ENCODE results near the gene BPNT1.
"Not testable (repeated sequence)": the region's sequence is repeated elsewhere in the genome, so short reads cannot be mapped to it uniquely, and the experiment has no call there.

BPNT1 gene

GRCh38 chr1:220076861-220077762 is 12.5 kb downstream of the BPNT1 start:
- no peak for DNase-seq

GRCh38 chr1:220067269-220068204 is 22.1 kb downstream of the BPNT1 start:
- DNase-seq = no peak

DNA sequence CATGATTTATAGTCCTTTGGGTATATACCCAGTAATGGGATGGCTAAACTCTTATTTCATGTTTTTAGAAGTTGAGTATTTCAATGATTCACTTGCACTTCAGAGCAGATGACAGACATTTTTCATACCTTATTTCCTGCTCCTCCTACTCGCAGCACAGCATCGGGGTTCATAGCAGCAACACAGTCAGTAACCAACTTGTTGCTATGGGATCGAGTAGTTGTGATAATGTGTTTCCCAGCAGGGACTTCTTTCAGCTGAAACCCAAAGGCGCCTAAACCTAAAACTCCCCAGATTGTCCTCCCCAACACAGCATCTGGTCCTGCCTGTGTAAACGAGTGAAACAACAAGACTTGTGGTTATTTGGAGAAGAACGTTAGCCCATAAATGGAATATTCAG is 27.0 kb downstream of the BPNT1 start:
- DNase-seq = no peak

- no peak for DNase-seq
These were observed 28.7 kb downstream of the BPNT1 start for GRCh38 chr1:220060876-220061275.

- DNase-seq = no peak
These were observed 33.2 kb downstream of the BPNT1 start for GRCh38 chr1:220056374-220056773.

DNA sequence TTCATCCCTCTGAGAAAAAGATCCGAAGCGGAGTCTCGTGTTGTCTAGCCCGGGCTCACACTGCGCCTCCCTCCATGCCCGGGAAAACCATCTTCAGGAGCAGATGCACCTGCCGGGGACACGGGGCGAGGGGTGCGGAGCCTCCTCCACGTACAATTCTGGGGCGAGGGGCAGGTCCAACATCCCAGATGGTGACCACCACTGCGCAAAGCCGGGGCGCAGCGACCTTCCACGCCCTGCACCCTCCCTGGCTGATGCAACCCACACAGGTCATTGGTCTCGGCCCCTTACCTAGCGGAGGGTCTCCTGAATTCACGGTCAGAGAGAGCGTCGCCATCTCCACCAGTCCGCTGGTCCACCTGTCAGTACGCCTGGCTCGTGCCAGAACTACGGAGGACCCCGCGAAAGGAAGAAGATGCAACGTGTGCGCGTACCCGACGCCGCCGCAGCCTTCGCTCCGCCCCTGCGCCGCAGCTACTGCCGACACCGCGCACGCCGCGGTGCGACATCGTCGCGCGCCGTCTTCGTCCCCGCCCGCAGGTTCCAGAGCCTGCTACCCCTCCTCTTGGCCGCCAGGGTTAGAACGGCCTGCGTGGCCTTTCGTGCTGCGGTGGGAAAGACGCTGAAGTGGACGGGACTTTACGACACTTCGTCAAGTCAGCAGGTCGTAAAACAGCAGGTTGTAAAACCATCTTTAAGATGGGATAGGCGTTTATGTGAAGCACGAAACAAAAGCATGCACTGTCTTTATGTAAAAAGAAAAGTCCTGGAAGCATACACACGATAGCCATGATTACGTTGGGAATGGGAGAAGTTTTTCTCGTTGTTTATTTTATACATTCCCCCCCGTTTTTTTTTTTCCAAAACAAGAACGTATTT is 43.3 kb downstream of the BPNT1 start, which contains the start of gene EPRS1:
TSS of gene EPRS1 (minus strand) at position 454 of the 879 bp plus-strand sequence. CDS start at position 337, 117 bp downstream.
- peak; percentile 89 to 95 for DNase-seq

- no peak for DNase-seq
These were observed 44.1 kb downstream of the BPNT1 start for GRCh38 chr1:220045356-220046051.

DNA sequence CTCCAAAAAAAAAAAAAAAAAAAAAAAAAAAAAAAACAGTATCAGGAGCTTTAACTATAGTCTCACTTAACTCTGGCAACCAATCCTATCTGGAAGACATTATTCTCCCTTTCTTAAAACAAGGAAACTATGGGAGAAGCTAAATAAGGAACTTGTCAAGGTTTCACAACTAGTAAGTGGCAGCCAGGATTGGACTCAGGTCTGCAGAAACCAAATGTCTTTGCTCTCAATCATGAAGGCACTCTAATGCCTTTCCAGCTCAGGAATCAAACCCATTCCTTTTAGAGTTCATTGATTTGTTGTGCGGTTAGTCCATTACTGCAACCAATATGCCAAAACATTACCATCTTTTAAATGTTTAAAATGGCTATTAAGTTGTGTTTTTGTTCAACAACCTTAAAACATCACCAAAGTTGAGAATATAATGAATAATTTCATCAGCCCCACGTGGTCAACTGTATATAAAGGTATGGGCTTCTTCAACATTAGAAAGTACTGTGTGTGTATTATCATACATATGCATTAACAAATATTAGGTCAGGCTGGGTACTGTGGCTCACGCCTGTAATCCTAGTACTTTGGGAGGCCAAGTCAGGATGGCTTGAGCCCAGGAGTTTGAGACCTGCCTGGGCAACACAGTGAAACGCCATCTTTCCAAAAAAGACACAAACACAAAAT is 44.8 kb downstream of the BPNT1 start:
- no peak for DNase-seq

DNA sequence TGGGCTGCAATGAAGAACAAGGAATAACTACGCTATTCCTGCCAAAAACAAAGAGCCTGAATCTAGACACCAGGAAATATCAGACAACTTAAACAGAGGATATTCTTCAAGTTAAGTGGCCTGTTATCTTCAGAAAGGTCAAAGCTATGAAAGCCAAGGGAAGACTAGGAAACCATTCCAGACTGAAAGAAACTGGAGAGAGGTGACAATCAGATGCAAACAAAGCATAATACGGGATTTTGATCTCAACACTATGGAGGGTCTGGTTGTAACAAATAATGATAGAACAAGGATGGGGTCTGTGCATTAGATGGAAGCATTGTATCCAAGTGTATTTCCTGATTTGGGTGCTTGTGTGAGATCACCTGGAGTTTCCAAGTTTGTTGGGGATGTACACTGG is 45.9 kb downstream of the BPNT1 start:
- no peak for DNase-seq

- no peak for DNase-seq
These were observed 49.5 kb downstream of the BPNT1 start for GRCh38 chr1:220040028-220040596.

- no peak for DNase-seq
These were observed 50.9 kb downstream of the BPNT1 start for GRCh38 chr1:220038640-220039039.

DNA sequence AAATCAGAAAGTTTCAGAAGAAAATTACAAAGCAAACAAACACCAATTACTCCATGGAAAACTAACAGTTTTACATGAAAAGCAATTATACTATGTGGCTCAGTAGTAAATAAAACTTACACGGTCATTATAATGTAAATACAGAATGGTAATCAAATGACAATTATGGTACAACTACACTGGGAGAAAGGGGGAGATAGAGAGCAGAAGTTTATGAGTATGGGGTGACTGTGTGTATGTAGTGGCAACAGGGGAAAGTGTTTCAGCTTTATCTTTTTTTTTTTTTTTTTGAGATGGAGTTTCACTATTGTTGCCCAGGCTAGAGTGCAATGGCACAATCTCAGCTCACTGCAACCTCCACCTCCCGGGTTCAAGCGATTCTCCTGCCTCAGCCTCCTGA is 51.8 kb downstream of the BPNT1 start:
- not testable (repeated sequence) for DNase-seq

- no peak for DNase-seq
These were observed 56.7 kb downstream of the BPNT1 start for GRCh38 chr1:220032911-220033310.

DNA sequence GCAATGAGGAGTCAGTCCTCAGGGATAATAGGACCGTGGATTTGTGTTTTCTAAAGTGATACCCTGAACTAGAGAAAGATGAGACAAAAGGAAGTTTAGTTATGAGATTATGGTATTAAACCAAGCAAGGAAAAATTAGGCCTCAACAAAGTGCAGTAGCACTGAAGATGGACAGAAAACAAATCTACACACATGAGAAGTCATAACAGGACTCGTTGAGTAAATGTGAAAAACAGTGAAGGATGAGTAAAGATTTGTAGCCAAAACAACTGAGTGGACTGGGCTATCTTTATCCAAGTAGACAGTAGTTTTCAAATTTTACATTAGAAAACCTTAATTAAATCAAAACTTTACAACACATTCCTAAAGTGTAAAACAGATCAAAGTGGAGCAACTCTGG is 58.3 kb downstream of the BPNT1 start:
- no peak for DNase-seq

DNA sequence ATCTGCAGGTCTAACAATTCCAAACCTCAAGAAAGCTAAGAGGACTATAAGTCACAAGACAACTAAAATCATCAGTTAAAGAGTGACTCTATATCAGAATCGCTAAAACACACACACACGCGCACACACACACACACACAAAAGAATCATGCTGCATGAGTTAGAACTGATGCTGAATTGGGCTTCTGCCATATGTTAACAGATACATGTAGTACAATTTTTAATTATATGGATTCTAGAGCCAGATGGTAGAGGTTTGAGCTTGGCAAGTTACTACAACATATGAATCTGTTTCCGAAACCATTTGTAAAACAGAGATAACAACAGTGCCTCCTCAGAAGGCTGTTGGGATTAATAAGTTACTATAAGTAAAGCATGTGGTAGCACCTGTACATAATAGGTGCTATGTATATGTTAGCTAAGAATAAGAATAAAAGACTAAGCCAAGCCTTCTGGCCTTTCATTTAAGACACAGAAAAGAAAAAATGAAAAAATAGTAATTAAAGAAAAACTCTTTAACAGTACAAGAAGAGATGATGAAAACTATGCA is 61.2 kb downstream of the BPNT1 start:
- no peak for DNase-seq

DNA sequence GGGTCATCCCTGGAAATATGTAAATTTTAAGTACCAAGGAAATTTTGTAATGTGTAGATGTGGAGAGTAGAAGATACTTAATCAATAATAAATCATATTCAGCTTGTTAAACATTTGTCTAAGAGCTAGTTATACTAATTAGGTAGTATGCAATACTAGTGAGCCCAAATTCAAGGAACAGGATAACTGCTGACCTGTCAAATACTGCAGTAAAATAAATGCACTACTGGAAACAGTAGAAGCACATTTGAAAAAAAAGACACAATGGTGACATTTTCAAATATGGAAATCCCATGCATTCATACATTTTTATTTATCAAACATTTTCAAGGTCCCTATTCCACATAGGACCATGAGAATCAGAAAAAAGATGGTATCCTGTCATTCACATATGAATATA is 70.5 kb downstream of the BPNT1 start:
- DNase-seq = no peak

DNA sequence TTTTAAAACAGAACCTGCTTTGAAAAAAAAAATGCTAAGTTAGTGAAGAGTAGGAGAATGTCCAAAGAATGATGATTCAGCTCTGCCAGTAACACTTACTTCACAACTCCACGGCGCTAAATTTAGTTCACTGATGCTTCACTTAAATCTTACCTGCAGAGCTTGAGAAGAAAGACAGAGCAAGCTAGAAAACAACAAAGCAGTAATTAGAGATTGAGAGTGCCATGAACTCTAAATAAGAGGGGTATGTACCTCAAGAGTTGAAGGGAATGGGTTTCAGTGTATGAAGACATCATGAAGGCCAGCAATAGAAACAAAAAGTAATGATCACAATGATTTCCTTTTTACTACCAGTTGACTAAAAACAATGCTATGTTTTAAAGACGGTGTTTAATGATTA is 76.1 kb downstream of the BPNT1 start:
- no peak for DNase-seq

- DNase-seq = no peak
These were observed 77.3 kb downstream of the BPNT1 start for GRCh38 chr1:220012259-220012658.

GRCh38 chr1:220011620-220012019 is 78.0 kb downstream of the BPNT1 start:
- no peak for DNase-seq
